Mesenchymal stem cell (in vitro differentiated cells and primary cell): ENCODE data around the gene NTNG2.
A peak's percentile ranks its signal among the peaks of the same experiment; 100 is the strongest.

Experiments used
- DNase-seq: peaks from one replicate; pipeline ENCODE4 v3.0.0-alpha.2; 2013
- H2AFZ ChIP-seq: one replicate; pipeline ENCODE4 v1.6.1; 2013; ENCODE audit warnings: low read depth, mild to moderate bottlenecking, control low read depth, inconsistent platforms, low read length, moderate library complexity
- H2AK5ac ChIP-seq: 2 replicates; pipeline ENCODE4 v1.6.1; 2013; ENCODE audit warnings: low read length, moderate library complexity, mild to moderate bottlenecking, inconsistent platforms; ENCODE audit not compliant: severe bottlenecking
- H2BK120ac ChIP-seq: one replicate; pipeline ENCODE4 v1.6.1; 2013; ENCODE audit warnings: low read depth, mild to moderate bottlenecking, inconsistent platforms, low read length, moderate library complexity
- H2BK12ac ChIP-seq, 2 experiments: one replicate each; pipeline ENCODE4 v1.6.1; 2013; ENCODE audit warnings: inconsistent platforms in 2 of 2, low read length in 2 of 2, mild to moderate bottlenecking in 2 of 2, moderate library complexity in 2 of 2, control low read depth in 1 of 2
- H2BK15ac ChIP-seq: one replicate; pipeline ENCODE4 v1.6.1; 2013; ENCODE audit warnings: mild to moderate bottlenecking, low read depth, inconsistent platforms; ENCODE audit not compliant: poor library complexity, severe bottlenecking
- H2BK5ac ChIP-seq: 2 replicates; pipeline ENCODE4 v1.6.1; 2013; ENCODE audit warnings: low read depth, mild to moderate bottlenecking, low read length, control low read depth, inconsistent platforms; ENCODE audit not compliant: poor library complexity, severe bottlenecking
- H3K14ac ChIP-seq, 2 experiments: one replicate each; pipeline ENCODE4 v1.6.1; 2013; ENCODE audit warnings: inconsistent platforms in 2 of 2, low read length in 2 of 2, control low read depth in 1 of 2, mild to moderate bottlenecking in 1 of 2, moderate library complexity in 1 of 2
- H3K18ac ChIP-seq, 2 experiments: one replicate each; pipeline ENCODE4 v1.6.1; 2013; ENCODE audit warnings: inconsistent platforms in 2 of 2, low read length in 2 of 2, control low read depth in 1 of 2, low read depth in 1 of 2, mild to moderate bottlenecking in 1 of 2
- H3K23ac ChIP-seq, 2 experiments: one replicate each; pipeline ENCODE4 v1.6.1; 2013; ENCODE audit warnings: inconsistent platforms in 2 of 2, low read length in 2 of 2, mild to moderate bottlenecking in 2 of 2, moderate library complexity in 2 of 2, control low read depth in 1 of 2
- H3K27ac ChIP-seq: 2 replicates; pipeline ENCODE4 v1.5.1; 2013; ENCODE audit warnings: mild to moderate bottlenecking, moderate library complexity, low read length, control low read depth, inconsistent platforms; ENCODE audit not compliant: poor library complexity, severe bottlenecking
- H3K27me3 ChIP-seq, 2 experiments: 2 replicates each; pipeline versions ENCODE4 v1.6.1 to v1.7.0; 2013; ENCODE audit warnings: low read length in 2 of 2, mild to moderate bottlenecking in 2 of 2, moderate library complexity in 2 of 2, control low read depth in 1 of 2, inconsistent platforms in 1 of 2; ENCODE audit not compliant: control insufficient read depth in 1 of 2, insufficient read depth in 1 of 2
- H3K36me3 ChIP-seq, 2 experiments: 2 replicates each; pipeline versions ENCODE4 v1.6.1 to v1.7.0; 2013; ENCODE audit warnings: low read length in 2 of 2, control low read depth in 1 of 2, inconsistent platforms in 1 of 2, low read depth in 1 of 2, mild to moderate bottlenecking in 1 of 2; ENCODE audit not compliant: insufficient read depth in 2 of 2, control insufficient read depth in 1 of 2
- H3K4ac ChIP-seq, 2 experiments: one replicate each; pipeline ENCODE4 v1.6.1; 2013; ENCODE audit warnings: inconsistent platforms in 2 of 2, low read length in 2 of 2, mild to moderate bottlenecking in 2 of 2, moderate library complexity in 2 of 2, control low read depth in 1 of 2, low read depth in 1 of 2
- H3K4me1 ChIP-seq: 2 replicates; pipeline ENCODE4 v1.6.1; 2013; ENCODE audit warnings: low read depth, low read length, control low read depth; ENCODE audit not compliant: control insufficient read depth, insufficient read depth
- H3K4me2 ChIP-seq: 2 replicates; pipeline ENCODE4 v1.6.1; 2013; ENCODE audit warnings: low read length, mild to moderate bottlenecking, inconsistent platforms; ENCODE audit not compliant: poor library complexity, severe bottlenecking
- H3K4me3 ChIP-seq, 2 experiments: 2 replicates each; pipeline versions ENCODE4 v1.5.1 to v1.7.0; 2013; ENCODE audit warnings: low read length in 2 of 2, mild to moderate bottlenecking in 2 of 2, control low read depth in 1 of 2, low read depth in 1 of 2; ENCODE audit not compliant: insufficient read depth in 1 of 2
- H3K79me1 ChIP-seq: replicated peaks from 2 replicates; pipeline ENCODE4 v1.6.1; 2013; ENCODE audit warnings: mild to moderate bottlenecking, control low read depth, low read length, inconsistent platforms; ENCODE audit not compliant: poor library complexity, severe bottlenecking
- H3K9ac ChIP-seq: 2 replicates; pipeline ENCODE4 v1.7.0; 2013; ENCODE audit warnings: mild to moderate bottlenecking, low read length, moderate library complexity
- H3K9me3 ChIP-seq: 2 replicates; pipeline ENCODE4 v1.7.0; 2013; ENCODE audit warnings: mild to moderate bottlenecking, low read length; ENCODE audit not compliant: control insufficient read depth
- H4K8ac ChIP-seq: one replicate; pipeline ENCODE4 v1.6.1; 2013; ENCODE audit warnings: inconsistent platforms, mild to moderate bottlenecking, low read length, moderate library complexity
- H4K91ac ChIP-seq: one replicate; pipeline ENCODE4 v1.6.1; 2013; ENCODE audit warnings: mild to moderate bottlenecking, low read length, inconsistent platforms
- WGBS: methylation state at CpG from one replicate; pipeline ENCODE4 v1.1.7; 2013; ENCODE audit warnings: mixed read lengths; 5-methylcytosine and 5-hydroxymethylcytosine counted together

Gene NTNG2

GRCh38 chr9:132135456-132135855 lies 26.4 kb upstream of the NTNG2 start:
- no peak overlapping the region for H2BK12ac ChIP-seq
- WGBS, result 82% methylated on average over 5 of the region's 5 CpGs

GRCh38 chr9:132136151-132136780 lies 25.6 kb upstream of the NTNG2 start:
- H2BK120ac ChIP-seq, result no peak overlapping the region

More at GRCh38 chr9:132135456-132135855, 26.4 kb upstream of the NTNG2 start:
- Histone ChIP-seq H3K18ac (no peak overlapping the region), H4K8ac (no peak overlapping the region), H2AK5ac (no peak overlapping the region), H3K27me3 (peaks cover 74 to 84% of the 10 kb centered on the region in 2 experiments), H2AFZ (no peak overlapping the region), H2BK120ac (no peak overlapping the region), H3K9ac (no peak overlapping the region), H3K27ac (no peak overlapping the region), H3K23ac (no peak overlapping the region), H3K9me3 (peaks cover 8% of the 10 kb centered on the region), H2BK5ac (no peak overlapping the region), H3K4me2 (no peak overlapping the region), H4K91ac (no peak overlapping the region), H3K36me3 (no peaks in the 10 kb centered on the region), H3K4me3 (no peak overlapping the region), H3K4ac (no peak overlapping the region), H3K14ac (no peak overlapping the region), H3K4me1 (no peaks in the 10 kb centered on the region), H3K79me1 (no peaks in the 10 kb centered on the region), H2BK15ac (no peak overlapping the region)
- DNase-seq, result no peak

GRCh38 chr9:132141344-132141947 lies 20.4 kb upstream of the NTNG2 start:
- no peaks in the 10 kb centered on the region for H3K9me3 ChIP-seq
- H3K14ac ChIP-seq, result no peak overlapping the region
- no peak overlapping the region for H2BK120ac ChIP-seq
- no peaks in the 10 kb centered on the region for H3K36me3 ChIP-seq
- no peak overlapping the region for H2BK15ac ChIP-seq
- H3K4me2 ChIP-seq, result peak overlapping the region; percentile 52
- peaks cover 5% of the 10 kb centered on the region for H3K4me1 ChIP-seq
- H3K79me1 ChIP-seq, result no peaks in the 10 kb centered on the region
- H3K9ac ChIP-seq, result no peak overlapping the region
- no peak overlapping the region for H3K23ac ChIP-seq
- no peak overlapping the region for H2BK12ac ChIP-seq
- no peak overlapping the region for H4K8ac ChIP-seq
- DNase-seq, result peak; percentile 2
- H4K91ac ChIP-seq, result no peak overlapping the region
- H2AFZ ChIP-seq, result no peak overlapping the region
- no peak overlapping the region for H3K18ac ChIP-seq
- H3K27me3 ChIP-seq, result peaks cover 58 to 78% of the 10 kb centered on the region in 2 experiments
- H2AK5ac ChIP-seq, result no peak overlapping the region
- H2BK5ac ChIP-seq, result no peak overlapping the region
- WGBS, result 1% methylated on average over 17 of the region's 24 CpGs
- H3K4me3 ChIP-seq, result peak overlapping the region in 1 of 2 experiments; percentile 60
- no peak overlapping the region for H3K27ac ChIP-seq
- no peak overlapping the region for H3K4ac ChIP-seq

More at GRCh38 chr9:132136151-132136780, 25.6 kb upstream of the NTNG2 start:
- peaks cover under 1% of the 10 kb centered on the region for H3K4me1 ChIP-seq
- H3K27ac ChIP-seq, result no peak overlapping the region
- H3K79me1 ChIP-seq, result no peaks in the 10 kb centered on the region
- peak overlapping the region in 1 of 2 experiments; percentile 86 for H3K14ac ChIP-seq
- H4K91ac ChIP-seq, result no peak overlapping the region
- no peak overlapping the region for H3K18ac ChIP-seq
- peaks cover 72 to 83% of the 10 kb centered on the region in 2 experiments for H3K27me3 ChIP-seq
- no peak overlapping the region for H3K9ac ChIP-seq
- no peak overlapping the region for H4K8ac ChIP-seq
- no peaks in the 10 kb centered on the region for H3K36me3 ChIP-seq
- no peak overlapping the region for H2AK5ac ChIP-seq
- no peak overlapping the region for H2BK15ac ChIP-seq
- peaks cover 8% of the 10 kb centered on the region for H3K9me3 ChIP-seq
- H3K4me3 ChIP-seq, result no peak overlapping the region
- WGBS, result 84% methylated on average over 16 of the region's 16 CpGs
- H2BK5ac ChIP-seq, result no peak overlapping the region
- no peak for DNase-seq
- no peak overlapping the region for H2BK12ac ChIP-seq
- no peak overlapping the region for H3K4me2 ChIP-seq
- no peak overlapping the region for H3K23ac ChIP-seq
- no peak overlapping the region for H2AFZ ChIP-seq
- H3K4ac ChIP-seq, result no peak overlapping the region

- H3K4me2 ChIP-seq, result no peak overlapping the region
- no peak overlapping the region for H3K9ac ChIP-seq
- H3K14ac ChIP-seq, result no peak overlapping the region
- H2BK5ac ChIP-seq, result no peak overlapping the region
- H2AFZ ChIP-seq, result no peak overlapping the region
- H3K27ac ChIP-seq, result no peak overlapping the region
- H3K36me3 ChIP-seq, result no peaks in the 10 kb centered on the region
- H3K9me3 ChIP-seq, result no peaks in the 10 kb centered on the region
- WGBS, result 64% methylated on average over 9 of the region's 12 CpGs
- no peak overlapping the region for H2AK5ac ChIP-seq
- peaks cover 54 to 78% of the 10 kb centered on the region in 2 experiments for H3K27me3 ChIP-seq
- no peak overlapping the region for H3K23ac ChIP-seq
- H4K91ac ChIP-seq, result no peak overlapping the region
- no peak overlapping the region for H3K4ac ChIP-seq
- no peaks in the 10 kb centered on the region for H3K79me1 ChIP-seq
- no peak overlapping the region for H3K18ac ChIP-seq
- DNase-seq, result peak; percentile 5
- no peak overlapping the region for H2BK12ac ChIP-seq
- H2BK120ac ChIP-seq, result no peak overlapping the region
- H3K4me3 ChIP-seq, result peak overlapping the region in 1 of 2 experiments; percentile 60
- H2BK15ac ChIP-seq, result no peak overlapping the region
- H4K8ac ChIP-seq, result no peak overlapping the region
- H3K4me1 ChIP-seq, result peaks cover 5% of the 10 kb centered on the region
Observed at GRCh38 chr9:132141948-132142594, 19.8 kb upstream of the NTNG2 start.
